K562 (cell line): ENCODE data around the gene EPHB4. TPM values are rescaled to one million over a fixed set of nuclear protein-coding genes. Genes with fewer than 3 reads are reported as not detected.
A peak's percentile ranks its signal among the peaks of the same experiment; 100 is the strongest.

Experiments used
- ATF7 ChIP-seq: fragments of 450-650 bp; IDR thresholded peaks from 2 replicates; pipeline ENCODE4 v1.7.1; 2014; ENCODE audit warnings: mild to moderate bottlenecking, moderate library complexity
- BHLHE40 ChIP-seq: IDR thresholded peaks from 2 replicates; pipeline ENCODE4 v1.6.1; 2011; ENCODE audit warnings: low read length, improper control_type of control experiment
- ETS2 ChIP-seq: IDR thresholded peaks from 2 replicates; pipeline ENCODE4 v1.6.1; 2016; ENCODE audit warnings: borderline replicate concordance, missing genetic modification characterization, mild to moderate bottlenecking, moderate library complexity, missing compliant biosample characterization; ENCODE audit not compliant: poor library complexity, severe bottlenecking
- GTF2A2 ChIP-seq: IDR thresholded peaks from 2 replicates; pipeline ENCODE4 v1.6.1; 2016; ENCODE audit warnings: mild to moderate bottlenecking, missing genetic modification characterization, missing compliant biosample characterization
- HDGF ChIP-seq: fragments of 450-650 bp; IDR thresholded peaks from 2 replicates; pipeline ENCODE4 v1.6.1; 2016
- NELFE ChIP-seq: IDR thresholded peaks from 2 replicates; pipeline ENCODE4 v1.6.1; 2011; ENCODE audit warnings: mild to moderate bottlenecking; ENCODE audit not compliant: insufficient read depth, insufficient read length
- NFXL1 ChIP-seq: fragments of 450-650 bp; formaldehyde crosslinking; IDR thresholded peaks from 2 replicates; pipeline ENCODE4 v1.4.0; 2021; ENCODE audit warnings: mild to moderate bottlenecking
- PHF20 ChIP-seq: fragments of 450-650 bp; IDR thresholded peaks from 2 replicates; pipeline ENCODE4 v1.6.1; 2018; ENCODE audit not compliant: partially characterized antibody
- RAD51 ChIP-seq: fragments of 450-650 bp; IDR thresholded peaks from 2 replicates; pipeline ENCODE4 v1.7.1; 2016; ENCODE audit warnings: low read depth, mild to moderate bottlenecking, borderline replicate concordance
- SMAD1 ChIP-seq: fragments of 150-350 bp; IDR thresholded peaks from 2 replicates; pipeline ENCODE4 v1.6.1; 2014; ENCODE audit warnings: low read length, low read depth; ENCODE audit not compliant: partially characterized antibody
- SMC3 ChIP-seq: conservative IDR thresholded peaks from 2 replicates; pipeline ENCODE4 v1.6.1; 2011; ENCODE audit warnings: low read depth, low read length, improper control_type of control experiment; ENCODE audit not compliant: insufficient read depth
- ZBTB7A ChIP-seq: IDR thresholded peaks from 2 replicates; pipeline ENCODE4 v1.6.1; 2011; ENCODE audit warnings: low read depth, mild to moderate bottlenecking, low read length, moderate library complexity, borderline replicate concordance; ENCODE audit not compliant: control insufficient read depth
- ZNF551 ChIP-seq: fragments of 250-450 bp; sonication (Bioruptor Pico); IDR thresholded peaks from 2 replicates; pipeline ENCODE4 v1.5.0; 2021; ENCODE audit warnings: mild to moderate bottlenecking, moderate library complexity
- polyA plus RNA-seq, 8 experiments: library from polyadenylated mRNA; depleted of rRNA in 4 of 8; stranded (reverse) in 5 of 8; unstranded in 3 of 8; fragments of >200 nt; fragmentation: Nextera tagmentation in 2 of 8; fragmentation: Illumina TruSeq in 1 of 8; extraction: Ambion mirVana in 2 of 8; extraction: Trizol in 1 of 8; gene quantifications; 2 replicates each; pipeline versions ENCODE4 v1.2.1 to v1.2.3, GENCODE V29; 2011 to 2014; ENCODE audit warnings: inconsistent platforms in 1 of 8, missing spikeins in 1 of 8
- total RNA-seq, 7 experiments: library from RNA; depleted of rRNA in 6 of 7; stranded (reverse); fragments of >200 nt in 6 of 7; fragmentation: Illumina TruSeq in 2 of 7; extraction: Trizol in 2 of 7; gene quantifications; 2 replicates each; pipeline versions ENCODE4 v1.2.1 to v1.2.3, GENCODE V29; 2011 to 2021; ENCODE audit warnings: low replicate concordance in 1 of 7
- TF ChIP-seq, protein P1 (sequence below): sonication (generic); formaldehyde crosslinking; IDR thresholded peaks from 2 replicates; pipeline ENCODE4 v1.8.1; 2023; ENCODE audit warnings: mild to moderate bottlenecking, missing genetic modification reagents, moderate library complexity
- TF ChIP-seq, protein P2 (sequence below): IDR thresholded peaks from 2 replicates; pipeline ENCODE4 v1.6.1; 2011; ENCODE audit warnings: borderline replicate concordance, low read depth, mild to moderate bottlenecking, moderate library complexity, low read length; ENCODE audit not compliant: insufficient read depth, poor library complexity, severe bottlenecking
- TF ChIP-seq, protein P3 (sequence below): fragments of 250-450 bp; sonication (Bioruptor Pico); IDR thresholded peaks from 2 replicates; pipeline ENCODE4 v1.4.0; 2020; ENCODE audit warnings: mild to moderate bottlenecking
- TF ChIP-seq, protein P4 (sequence below): sonication (generic); formaldehyde crosslinking; IDR thresholded peaks from 2 replicates; pipeline ENCODE4 v1.8.0; 2022; ENCODE audit warnings: mild to moderate bottlenecking, missing genetic modification reagents

The EPHB4 gene
- total and polyA plus RNA-seq, 9 of the 15 experiments (the other 6 are each of a cell fraction or from before 2014, with no cell fraction given), result 1.2 to 82.1 (median 37.9) TPM

DNA sequence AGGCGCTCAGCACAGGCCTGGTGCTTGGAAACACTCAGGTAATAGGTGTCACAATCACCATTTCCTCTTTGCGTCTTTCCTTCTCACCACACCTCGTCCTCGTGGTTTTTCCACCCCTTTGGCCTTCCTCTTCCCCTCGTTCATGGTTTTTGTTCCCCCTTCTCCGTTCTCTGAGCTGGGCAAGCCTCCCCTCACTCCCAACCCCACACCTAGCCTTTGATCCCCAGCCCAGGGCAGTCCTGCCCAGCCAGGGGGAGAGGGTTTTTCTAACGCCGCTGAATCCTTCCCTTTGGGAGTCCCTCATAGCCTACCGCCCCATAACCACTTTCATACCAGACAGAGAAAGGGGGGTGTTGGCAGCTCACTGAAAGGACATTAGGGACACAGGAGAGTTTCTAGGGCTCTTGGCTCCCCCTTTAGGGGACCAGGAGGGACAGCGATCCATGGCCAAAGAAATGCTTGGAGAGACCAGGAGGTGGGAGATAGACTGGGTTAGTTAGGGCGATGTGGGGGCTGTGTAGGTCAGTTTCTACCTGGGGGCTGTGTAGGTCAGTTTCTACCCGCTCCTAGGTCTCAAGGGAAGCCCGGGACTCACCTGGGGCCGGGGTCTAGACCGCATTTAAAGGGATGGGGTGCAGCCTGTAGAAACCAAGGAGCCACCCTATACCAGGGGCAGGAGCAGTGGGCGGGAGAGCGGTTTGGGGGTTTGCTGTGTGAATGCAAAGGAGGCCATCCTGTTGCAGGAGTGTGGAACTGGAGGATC, 1.4 kb downstream of the EPHB4 start (continued):
- TF ChIP-seq ZNF551 (no peak), GTF2A2 (no peak), PHF20 (peak; percentile 31), RAD51 (no peak), ZBTB7A (peak; percentile 41; the same call in 1 of the 2 replicates), BHLHE40 (0 out of 2 replicates have a peak, but pooled peaks have one; percentile 29), ETS2 (tag) (no peak), NFXL1 (CRISPR knock-in tag) (0 out of 2 replicates have a peak, but pooled peaks have one; percentile 14), HDGF (0 out of 2 replicates have a peak, but pooled peaks have one; percentile 83), SMAD1 (no peak), ATF7 (peak; percentile 27; the same call in 1 of the 2 replicates), NELFE (no peak), SMC3 (0 out of 2 replicates have a peak, but pooled peaks have one; percentile 18)
- TF ChIP-seq, protein P1, sequence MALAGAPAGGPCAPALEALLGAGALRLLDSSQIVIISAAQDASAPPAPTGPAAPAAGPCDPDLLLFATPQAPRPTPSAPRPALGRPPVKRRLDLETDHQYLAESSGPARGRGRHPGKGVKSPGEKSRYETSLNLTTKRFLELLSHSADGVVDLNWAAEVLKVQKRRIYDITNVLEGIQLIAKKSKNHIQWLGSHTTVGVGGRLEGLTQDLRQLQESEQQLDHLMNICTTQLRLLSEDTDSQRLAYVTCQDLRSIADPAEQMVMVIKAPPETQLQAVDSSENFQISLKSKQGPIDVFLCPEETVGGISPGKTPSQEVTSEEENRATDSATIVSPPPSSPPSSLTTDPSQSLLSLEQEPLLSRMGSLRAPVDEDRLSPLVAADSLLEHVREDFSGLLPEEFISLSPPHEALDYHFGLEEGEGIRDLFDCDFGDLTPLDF (CRISPR knock-in tag), result peak; percentile 82; the same call in 1 of the 2 replicates
- TF ChIP-seq, protein P2, sequence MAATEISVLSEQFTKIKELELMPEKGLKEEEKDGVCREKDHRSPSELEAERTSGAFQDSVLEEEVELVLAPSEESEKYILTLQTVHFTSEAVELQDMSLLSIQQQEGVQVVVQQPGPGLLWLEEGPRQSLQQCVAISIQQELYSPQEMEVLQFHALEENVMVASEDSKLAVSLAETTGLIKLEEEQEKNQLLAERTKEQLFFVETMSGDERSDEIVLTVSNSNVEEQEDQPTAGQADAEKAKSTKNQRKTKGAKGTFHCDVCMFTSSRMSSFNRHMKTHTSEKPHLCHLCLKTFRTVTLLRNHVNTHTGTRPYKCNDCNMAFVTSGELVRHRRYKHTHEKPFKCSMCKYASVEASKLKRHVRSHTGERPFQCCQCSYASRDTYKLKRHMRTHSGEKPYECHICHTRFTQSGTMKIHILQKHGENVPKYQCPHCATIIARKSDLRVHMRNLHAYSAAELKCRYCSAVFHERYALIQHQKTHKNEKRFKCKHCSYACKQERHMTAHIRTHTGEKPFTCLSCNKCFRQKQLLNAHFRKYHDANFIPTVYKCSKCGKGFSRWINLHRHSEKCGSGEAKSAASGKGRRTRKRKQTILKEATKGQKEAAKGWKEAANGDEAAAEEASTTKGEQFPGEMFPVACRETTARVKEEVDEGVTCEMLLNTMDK, result peak; percentile 62
- TF ChIP-seq, protein P3, sequence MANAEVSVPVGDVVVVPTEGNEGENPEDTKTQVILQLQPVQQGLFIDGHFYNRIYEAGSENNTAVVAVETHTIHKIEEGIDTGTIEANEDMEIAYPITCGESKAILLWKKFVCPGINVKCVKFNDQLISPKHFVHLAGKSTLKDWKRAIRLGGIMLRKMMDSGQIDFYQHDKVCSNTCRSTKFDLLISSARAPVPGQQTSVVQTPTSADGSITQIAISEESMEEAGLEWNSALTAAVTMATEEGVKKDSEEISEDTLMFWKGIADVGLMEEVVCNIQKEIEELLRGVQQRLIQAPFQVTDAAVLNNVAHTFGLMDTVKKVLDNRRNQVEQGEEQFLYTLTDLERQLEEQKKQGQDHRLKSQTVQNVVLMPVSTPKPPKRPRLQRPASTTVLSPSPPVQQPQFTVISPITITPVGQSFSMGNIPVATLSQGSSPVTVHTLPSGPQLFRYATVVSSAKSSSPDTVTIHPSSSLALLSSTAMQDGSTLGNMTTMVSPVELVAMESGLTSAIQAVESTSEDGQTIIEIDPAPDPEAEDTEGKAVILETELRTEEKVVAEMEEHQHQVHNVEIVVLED (CRISPR knock-in tag), result no peak
- TF ChIP-seq, protein P4, sequence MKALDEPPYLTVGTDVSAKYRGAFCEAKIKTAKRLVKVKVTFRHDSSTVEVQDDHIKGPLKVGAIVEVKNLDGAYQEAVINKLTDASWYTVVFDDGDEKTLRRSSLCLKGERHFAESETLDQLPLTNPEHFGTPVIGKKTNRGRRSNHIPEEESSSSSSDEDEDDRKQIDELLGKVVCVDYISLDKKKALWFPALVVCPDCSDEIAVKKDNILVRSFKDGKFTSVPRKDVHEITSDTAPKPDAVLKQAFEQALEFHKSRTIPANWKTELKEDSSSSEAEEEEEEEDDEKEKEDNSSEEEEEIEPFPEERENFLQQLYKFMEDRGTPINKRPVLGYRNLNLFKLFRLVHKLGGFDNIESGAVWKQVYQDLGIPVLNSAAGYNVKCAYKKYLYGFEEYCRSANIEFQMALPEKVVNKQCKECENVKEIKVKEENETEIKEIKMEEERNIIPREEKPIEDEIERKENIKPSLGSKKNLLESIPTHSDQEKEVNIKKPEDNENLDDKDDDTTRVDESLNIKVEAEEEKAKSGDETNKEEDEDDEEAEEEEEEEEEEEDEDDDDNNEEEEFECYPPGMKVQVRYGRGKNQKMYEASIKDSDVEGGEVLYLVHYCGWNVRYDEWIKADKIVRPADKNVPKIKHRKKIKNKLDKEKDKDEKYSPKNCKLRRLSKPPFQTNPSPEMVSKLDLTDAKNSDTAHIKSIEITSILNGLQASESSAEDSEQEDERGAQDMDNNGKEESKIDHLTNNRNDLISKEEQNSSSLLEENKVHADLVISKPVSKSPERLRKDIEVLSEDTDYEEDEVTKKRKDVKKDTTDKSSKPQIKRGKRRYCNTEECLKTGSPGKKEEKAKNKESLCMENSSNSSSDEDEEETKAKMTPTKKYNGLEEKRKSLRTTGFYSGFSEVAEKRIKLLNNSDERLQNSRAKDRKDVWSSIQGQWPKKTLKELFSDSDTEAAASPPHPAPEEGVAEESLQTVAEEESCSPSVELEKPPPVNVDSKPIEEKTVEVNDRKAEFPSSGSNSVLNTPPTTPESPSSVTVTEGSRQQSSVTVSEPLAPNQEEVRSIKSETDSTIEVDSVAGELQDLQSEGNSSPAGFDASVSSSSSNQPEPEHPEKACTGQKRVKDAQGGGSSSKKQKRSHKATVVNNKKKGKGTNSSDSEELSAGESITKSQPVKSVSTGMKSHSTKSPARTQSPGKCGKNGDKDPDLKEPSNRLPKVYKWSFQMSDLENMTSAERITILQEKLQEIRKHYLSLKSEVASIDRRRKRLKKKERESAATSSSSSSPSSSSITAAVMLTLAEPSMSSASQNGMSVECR (CRISPR knock-in tag), result peak; percentile 5; the same call in 1 of the 2 replicates
